ENCODE results near the gene ZNF749. TPM values are rescaled to one million over a fixed set of nuclear protein-coding genes. Genes with fewer than 3 reads are reported as not detected.

Gene ZNF749
- total and polyA plus RNA-seq, 7 donors = 1.9 to 10.2 (median 4.5) TPM

GRCh38 chr19:57437931-57438330 is 2.8 kb downstream of the ZNF749 start:
- WGBS, 2 donors = 88 to 91% methylated on average over 4 of the region's 4 CpGs
- TF ChIP-seq, protein P1, sequence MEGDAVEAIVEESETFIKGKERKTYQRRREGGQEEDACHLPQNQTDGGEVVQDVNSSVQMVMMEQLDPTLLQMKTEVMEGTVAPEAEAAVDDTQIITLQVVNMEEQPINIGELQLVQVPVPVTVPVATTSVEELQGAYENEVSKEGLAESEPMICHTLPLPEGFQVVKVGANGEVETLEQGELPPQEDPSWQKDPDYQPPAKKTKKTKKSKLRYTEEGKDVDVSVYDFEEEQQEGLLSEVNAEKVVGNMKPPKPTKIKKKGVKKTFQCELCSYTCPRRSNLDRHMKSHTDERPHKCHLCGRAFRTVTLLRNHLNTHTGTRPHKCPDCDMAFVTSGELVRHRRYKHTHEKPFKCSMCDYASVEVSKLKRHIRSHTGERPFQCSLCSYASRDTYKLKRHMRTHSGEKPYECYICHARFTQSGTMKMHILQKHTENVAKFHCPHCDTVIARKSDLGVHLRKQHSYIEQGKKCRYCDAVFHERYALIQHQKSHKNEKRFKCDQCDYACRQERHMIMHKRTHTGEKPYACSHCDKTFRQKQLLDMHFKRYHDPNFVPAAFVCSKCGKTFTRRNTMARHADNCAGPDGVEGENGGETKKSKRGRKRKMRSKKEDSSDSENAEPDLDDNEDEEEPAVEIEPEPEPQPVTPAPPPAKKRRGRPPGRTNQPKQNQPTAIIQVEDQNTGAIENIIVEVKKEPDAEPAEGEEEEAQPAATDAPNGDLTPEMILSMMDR (IDR thresholded peaks at IDR 0.05) = no peak
- no peak for TF ChIP-seq POLR2A (IDR thresholded peaks at IDR 0.05)
- no peak for TF ChIP-seq EP300 (IDR thresholded peaks at IDR 0.05)
- TF ChIP-seq POLR2AphosphoS5 (IDR thresholded peaks at IDR 0.05) = no peak
- no peaks in the 10 kb centered on the region for H3K27me3 ChIP-seq
- no peak overlapping the region for H3K27ac ChIP-seq
- peaks cover 0 to 20% (median 5%) of the 10 kb centered on the region in 4 donors for H3K9me3 ChIP-seq
- H3K36me3 ChIP-seq = peaks cover 0 to 3% (median 1%) of the 10 kb centered on the region in 4 donors
- H3K4me1 ChIP-seq = peaks cover 0 to 23% (median 16%) of the 10 kb centered on the region in 4 donors
- intact Hi-C loops (cut with DNase I) = no loop called here
- DNase-seq = no peak
- no peak overlapping the region for H3K4me3 ChIP-seq

DNA sequence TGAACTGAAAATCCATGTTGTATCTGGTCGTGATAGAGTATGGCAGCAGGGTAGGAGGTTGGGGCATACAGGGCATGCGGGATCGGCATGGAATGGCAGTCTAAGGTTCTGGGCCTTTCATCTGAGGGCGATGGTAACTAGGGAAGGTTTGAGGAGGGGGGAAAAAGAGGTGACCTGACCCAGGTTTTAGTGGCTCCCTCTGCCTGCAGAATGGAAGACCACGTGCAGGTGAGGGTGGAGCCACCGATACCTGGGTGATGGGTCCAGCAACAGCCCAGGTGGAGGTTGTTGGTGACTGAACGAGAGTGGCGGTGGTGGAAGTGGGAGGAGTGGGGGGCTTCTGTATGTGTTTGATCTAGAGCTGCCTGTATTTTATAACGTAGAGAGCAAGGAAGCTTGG is 3.8 kb downstream of the ZNF749 start:
- no peak overlapping the region for H3K4me3 ChIP-seq
- peaks cover 0 to 28% (median 6%) of the 10 kb centered on the region in 4 donors for H3K9me3 ChIP-seq
- 92 to 95% methylated on average over 9 of the region's 9 CpGs for WGBS, 2 donors
- no peak overlapping the region for H3K27ac ChIP-seq
- no peaks in the 10 kb centered on the region for H3K27me3 ChIP-seq
- H3K4me1 ChIP-seq = peaks cover 0 to 23% (median 16%) of the 10 kb centered on the region in 4 donors
- H3K36me3 ChIP-seq = peaks cover 0 to 13% (median 9%) of the 10 kb centered on the region in 4 donors
- intact Hi-C loops (cut with DNase I) = no loop called here
- DNase-seq = no peak
- TF ChIP-seq EP300 (IDR thresholded peaks at IDR 0.05) (no peak), POLR2A (IDR thresholded peaks at IDR 0.05) (no peak), POLR2AphosphoS5 (IDR thresholded peaks at IDR 0.05) (no peak)
- TF ChIP-seq, protein P1 (IDR thresholded peaks at IDR 0.05) = no peak

DNA sequence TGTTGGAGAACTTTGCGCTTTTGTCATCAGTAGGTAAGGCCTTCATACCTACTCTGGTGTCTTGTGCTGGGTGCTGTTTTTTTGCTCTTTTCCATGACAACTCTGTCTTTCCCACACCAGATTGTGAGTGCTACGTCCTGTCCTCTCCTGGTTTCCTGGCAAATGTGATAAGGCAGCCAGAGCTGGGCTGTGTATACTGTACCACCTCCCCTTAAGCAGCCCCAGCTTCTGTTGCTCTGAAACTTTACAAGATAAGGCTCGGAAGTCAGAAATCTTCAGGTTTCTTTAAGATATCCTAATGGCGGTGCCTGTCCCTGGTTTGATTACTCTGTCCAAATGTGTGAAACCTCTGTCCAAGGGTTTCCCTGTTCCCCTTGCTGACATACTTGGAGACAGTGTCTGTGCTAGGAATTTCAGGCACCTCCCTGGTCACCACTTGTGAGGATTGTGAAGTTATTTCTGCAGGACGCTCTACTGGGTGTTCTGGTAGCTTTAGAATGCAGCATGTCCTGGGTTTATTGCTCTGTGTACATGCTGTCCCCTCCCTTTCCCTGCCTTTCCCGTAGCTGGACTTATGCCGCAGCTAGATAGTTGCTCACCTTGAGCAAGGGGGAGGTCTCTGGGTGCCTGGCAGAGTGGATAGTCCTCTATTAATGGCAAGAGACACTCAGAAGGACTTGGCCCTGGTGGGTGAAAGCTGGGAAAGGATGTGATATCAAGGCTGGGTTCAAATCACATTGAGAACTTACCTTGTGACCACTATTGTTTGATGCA is 7.0 kb downstream of the ZNF749 start:
- no peak overlapping the region for H3K27ac ChIP-seq
- H3K4me1 ChIP-seq = no peaks in the 10 kb centered on the region
- no peaks in the 10 kb centered on the region for H3K27me3 ChIP-seq
- 81 to 83% methylated on average over 7 of the region's 7 CpGs for WGBS, 2 donors
- H3K4me3 ChIP-seq = no peak overlapping the region
- intact Hi-C loops (cut with DNase I) = no loop called here
- DNase-seq = no peak
- peaks cover 0 to 42% (median 16%) of the 10 kb centered on the region in 4 donors for H3K9me3 ChIP-seq
- TF ChIP-seq POLR2A (IDR thresholded peaks at IDR 0.05) (no peak), POLR2AphosphoS5 (IDR thresholded peaks at IDR 0.05) (no peak), EP300 (IDR thresholded peaks at IDR 0.05) (no peak)
- TF ChIP-seq, protein P1 (IDR thresholded peaks at IDR 0.05) = no peak
- peaks cover 4 to 27% (median 22%) of the 10 kb centered on the region in 4 donors for H3K36me3 ChIP-seq

- DNase-seq = no peak
- Histone ChIP-seq H3K4me3 (no peak overlapping the region), H3K9me3 (peaks cover 0 to 45% (median 16%) of the 10 kb centered on the region in 4 donors), H3K27ac (no peak overlapping the region), H3K27me3 (no peaks in the 10 kb centered on the region), H3K36me3 (peaks cover 4 to 27% (median 22%) of the 10 kb centered on the region in 4 donors), H3K4me1 (no peaks in the 10 kb centered on the region)
- TF ChIP-seq POLR2A (IDR thresholded peaks at IDR 0.05) (no peak), EP300 (IDR thresholded peaks at IDR 0.05) (no peak), POLR2AphosphoS5 (IDR thresholded peaks at IDR 0.05) (no peak)
- TF ChIP-seq, protein P1 (IDR thresholded peaks at IDR 0.05) = no peak
- intact Hi-C loops (cut with DNase I) = no loop called here
- WGBS, 2 donors = 81 to 86% methylated on average over 5 of the region's 5 CpGs
Observed at GRCh38 chr19:57443121-57443696, 8.1 kb downstream of the ZNF749 start.
